HEK293 (cell line): ENCODE data around the gene SPEG.

ENCODE experiments used
- CTCF ChIA-PET: fragments of 350-600 bp; formaldehyde crosslinking; extraction: SDS; loops from one replicate; lab custom pipeline; 2021; ENCODE audit warnings: antibody characterized with exemption; lab: Yijun Ruan, JAX
- POLR2A ChIA-PET: fragments of 300-600 bp; formaldehyde crosslinking; extraction: SDS; loops from one replicate; lab custom pipeline; 2020; ENCODE audit warnings: antibody characterized with exemption, inconsistent platforms; lab: Yijun Ruan, JAX
- H3K27ac ChIP-seq: fragments of 200-500 bp; sonication (Bioruptor generic); 2 replicates; pipeline ENCODE4 v1.5.1; 2014; ENCODE audit warnings: low read depth, low read length, control low read depth, inconsistent platforms; ENCODE audit errors: extremely low read depth
- H3K36me3 ChIP-seq, 2 experiments: fragments of 200-500 bp in 1 of 2; sonication (Bioruptor generic) in 1 of 2; 1 replicate in 1 of 2; 2 replicates in 1 of 2; pipeline ENCODE4 v1.5.1; 2014 to 2017; ENCODE audit warnings: inconsistent platforms in 2 of 2, low read length in 2 of 2; ENCODE audit not compliant: control insufficient read depth in 2 of 2, insufficient read depth in 1 of 2
- H3K4me1 ChIP-seq: fragments of 200-500 bp; sonication (Bioruptor generic); 2 replicates; pipeline ENCODE4 v1.5.1; 2014; ENCODE audit warnings: mild to moderate bottlenecking, low read length, inconsistent platforms; ENCODE audit not compliant: control insufficient read depth, insufficient read depth
- H3K4me3 ChIP-seq: 2 replicates; pipeline ENCODE4 v1.5.1; 2011; ENCODE audit warnings: low read depth, mild to moderate bottlenecking, control low read depth, low read length, moderate library complexity
- H3K9me3 ChIP-seq: fragments of 200-500 bp; sonication (Bioruptor generic); 2 replicates; pipeline ENCODE4 v1.5.1; 2014; ENCODE audit warnings: low read depth, low read length, inconsistent platforms; ENCODE audit not compliant: control insufficient read depth, insufficient read depth
- CTCF ChIP-seq: fragments of 450-650 bp; formaldehyde crosslinking; IDR thresholded peaks from 2 replicates; pipeline ENCODE4 v1.5.1; 2016; ENCODE audit warnings: missing biosample characterization, missing genetic modification characterization
- FEZF1 ChIP-seq: fragments of 450-650 bp; formaldehyde crosslinking; IDR thresholded peaks from 2 replicates; pipeline ENCODE4 v1.5.1; 2016; ENCODE audit warnings: missing biosample characterization, missing genetic modification characterization
- HOXA7 ChIP-seq: sonication (generic); formaldehyde crosslinking; IDR thresholded peaks from 2 replicates; pipeline ENCODE4 v1.8.1; 2022; ENCODE audit warnings: missing genetic modification reagents, borderline replicate concordance
- IKZF3 ChIP-seq: fragments of 450-650 bp; IDR thresholded peaks from 2 replicates; pipeline ENCODE4 v1.5.0; 2018; ENCODE audit warnings: missing biosample characterization, mild to moderate bottlenecking, missing genetic modification characterization, moderate library complexity
- KLF8 ChIP-seq: fragments of 450-650 bp; formaldehyde crosslinking; IDR thresholded peaks from 2 replicates; pipeline ENCODE4 v1.5.1; 2016; ENCODE audit warnings: missing biosample characterization, missing genetic modification characterization
- SP2 ChIP-seq: fragments of 450-650 bp; formaldehyde crosslinking; IDR thresholded peaks from 2 replicates; pipeline ENCODE4 v1.5.1; 2016; ENCODE audit warnings: missing biosample characterization, missing genetic modification characterization
- ZBTB7A ChIP-seq: fragments of 450-650 bp; formaldehyde crosslinking; IDR thresholded peaks from 2 replicates; pipeline ENCODE4 v1.5.1; 2016; ENCODE audit warnings: low read depth, missing biosample characterization, missing genetic modification characterization
- ZFHX2 ChIP-seq: fragments of 450-650 bp; formaldehyde crosslinking; conservative IDR thresholded peaks from 2 replicates; pipeline ENCODE4 v1.5.1; 2016; ENCODE audit warnings: missing biosample characterization, missing genetic modification characterization
- ZFP41 ChIP-seq: fragments of 450-650 bp; formaldehyde crosslinking; IDR thresholded peaks from 2 replicates; pipeline ENCODE4 v1.5.1; 2016; ENCODE audit warnings: missing biosample characterization, missing genetic modification characterization, borderline replicate concordance
- ZNF19 ChIP-seq: fragments of 450-650 bp; formaldehyde crosslinking; IDR thresholded peaks from 2 replicates; pipeline ENCODE4; 2016; ENCODE audit warnings: missing biosample characterization, missing genetic modification characterization, low read depth
- ZNF223 ChIP-seq: fragments of 450-650 bp; formaldehyde crosslinking; IDR thresholded peaks from 2 replicates; pipeline ENCODE4 v1.5.1; 2016; ENCODE audit warnings: missing biosample characterization, missing genetic modification characterization
- ZNF23 ChIP-seq: fragments of 450-650 bp; formaldehyde crosslinking; IDR thresholded peaks from 2 replicates; pipeline ENCODE4 v1.5.1; 2016; ENCODE audit warnings: missing biosample characterization, missing genetic modification characterization, borderline replicate concordance
- ZNF292 ChIP-seq: fragments of 450-650 bp; formaldehyde crosslinking; IDR thresholded peaks from 2 replicates; pipeline ENCODE4 v1.5.1; 2016; ENCODE audit warnings: low read depth, missing biosample characterization, missing genetic modification characterization, borderline replicate concordance
- ZNF302 ChIP-seq: fragments of 450-650 bp; formaldehyde crosslinking; IDR thresholded peaks from 2 replicates; pipeline ENCODE4 v1.5.1; 2016; ENCODE audit warnings: missing biosample characterization, missing genetic modification characterization, low read depth
- ZNF324 ChIP-seq: fragments of 450-650 bp; formaldehyde crosslinking; IDR thresholded peaks from 2 replicates; pipeline ENCODE4 v1.5.1; 2016; ENCODE audit warnings: missing biosample characterization, missing genetic modification characterization
- ZNF37A ChIP-seq: fragments of 450-650 bp; IDR thresholded peaks from 2 replicates; pipeline ENCODE4 v1.5.1; 2018; ENCODE audit warnings: missing biosample characterization, missing genetic modification characterization
- ZNF624 ChIP-seq: fragments of 450-650 bp; formaldehyde crosslinking; IDR thresholded peaks from 2 replicates; pipeline ENCODE4 v1.5.1; 2017; ENCODE audit warnings: missing biosample characterization, missing genetic modification characterization
- ZNF629 ChIP-seq: fragments of 450-650 bp; formaldehyde crosslinking; IDR thresholded peaks from 2 replicates; pipeline ENCODE4 v1.5.1; 2017; ENCODE audit warnings: missing biosample characterization, missing genetic modification characterization
- ZNF768 ChIP-seq: fragments of 450-650 bp; formaldehyde crosslinking; IDR thresholded peaks from 2 replicates; pipeline ENCODE4 v1.5.1; 2018; ENCODE audit warnings: missing biosample characterization, mild to moderate bottlenecking, missing genetic modification characterization
- TF ChIP-seq, protein P1 (sequence below): fragments of 450-650 bp; formaldehyde crosslinking; IDR thresholded peaks from 2 replicates; pipeline ENCODE4 v1.5.1; 2016; ENCODE audit warnings: missing biosample characterization, missing genetic modification characterization
- TF ChIP-seq, protein P2 (sequence below): fragments of 450-650 bp; formaldehyde crosslinking; IDR thresholded peaks from 2 replicates; pipeline ENCODE4 v1.5.1; 2017; ENCODE audit warnings: missing biosample characterization, missing genetic modification characterization
- TF ChIP-seq, protein P3 (sequence below): fragments of 450-650 bp; formaldehyde crosslinking; IDR thresholded peaks from 2 replicates; pipeline ENCODE4 v1.5.1; 2017; ENCODE audit warnings: missing biosample characterization, missing genetic modification characterization

The SPEG gene

DNA sequence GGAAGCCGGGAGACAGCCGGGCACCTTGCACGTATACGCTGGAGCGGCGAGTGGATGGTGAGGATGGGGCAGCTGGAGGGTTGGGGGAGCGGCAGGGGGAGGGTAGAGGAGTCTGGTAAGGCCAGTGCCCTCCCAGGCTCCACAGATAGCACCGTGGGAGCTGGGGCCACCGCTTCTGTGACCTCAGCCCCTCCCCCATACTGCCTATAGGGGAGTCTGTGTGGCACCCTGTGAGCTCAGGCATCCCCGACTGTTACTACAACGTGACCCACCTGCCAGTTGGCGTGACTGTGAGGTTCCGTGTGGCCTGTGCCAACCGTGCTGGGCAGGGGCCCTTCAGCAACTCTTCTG lies 54.2 kb downstream of the SPEG start:
- CTCF ChIA-PET = interaction anchor here (0.6 to 0.8 kb wide), 2 partner anchors 13 to 58 kb away, joined by 3 to 4 read pairs; no protein-coding TSS in a partner anchor
- H3K4me1 ChIP-seq = no peaks in the 10 kb centered on the region
- no peak overlapping the region for H3K27ac ChIP-seq
- H3K9me3 ChIP-seq = no peaks in the 10 kb centered on the region
- no peaks in the 10 kb centered on the region for H3K36me3 ChIP-seq
- TF ChIP-seq, protein P1, sequence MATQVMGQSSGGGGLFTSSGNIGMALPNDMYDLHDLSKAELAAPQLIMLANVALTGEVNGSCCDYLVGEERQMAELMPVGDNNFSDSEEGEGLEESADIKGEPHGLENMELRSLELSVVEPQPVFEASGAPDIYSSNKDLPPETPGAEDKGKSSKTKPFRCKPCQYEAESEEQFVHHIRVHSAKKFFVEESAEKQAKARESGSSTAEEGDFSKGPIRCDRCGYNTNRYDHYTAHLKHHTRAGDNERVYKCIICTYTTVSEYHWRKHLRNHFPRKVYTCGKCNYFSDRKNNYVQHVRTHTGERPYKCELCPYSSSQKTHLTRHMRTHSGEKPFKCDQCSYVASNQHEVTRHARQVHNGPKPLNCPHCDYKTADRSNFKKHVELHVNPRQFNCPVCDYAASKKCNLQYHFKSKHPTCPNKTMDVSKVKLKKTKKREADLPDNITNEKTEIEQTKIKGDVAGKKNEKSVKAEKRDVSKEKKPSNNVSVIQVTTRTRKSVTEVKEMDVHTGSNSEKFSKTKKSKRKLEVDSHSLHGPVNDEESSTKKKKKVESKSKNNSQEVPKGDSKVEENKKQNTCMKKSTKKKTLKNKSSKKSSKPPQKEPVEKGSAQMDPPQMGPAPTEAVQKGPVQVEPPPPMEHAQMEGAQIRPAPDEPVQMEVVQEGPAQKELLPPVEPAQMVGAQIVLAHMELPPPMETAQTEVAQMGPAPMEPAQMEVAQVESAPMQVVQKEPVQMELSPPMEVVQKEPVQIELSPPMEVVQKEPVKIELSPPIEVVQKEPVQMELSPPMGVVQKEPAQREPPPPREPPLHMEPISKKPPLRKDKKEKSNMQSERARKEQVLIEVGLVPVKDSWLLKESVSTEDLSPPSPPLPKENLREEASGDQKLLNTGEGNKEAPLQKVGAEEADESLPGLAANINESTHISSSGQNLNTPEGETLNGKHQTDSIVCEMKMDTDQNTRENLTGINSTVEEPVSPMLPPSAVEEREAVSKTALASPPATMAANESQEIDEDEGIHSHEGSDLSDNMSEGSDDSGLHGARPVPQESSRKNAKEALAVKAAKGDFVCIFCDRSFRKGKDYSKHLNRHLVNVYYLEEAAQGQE (tag by site-specific recombination) = no peak
- TF ChIP-seq ZNF768 (tag by site-specific recombination) (no peak), FEZF1 (no peak), ZFP41 (tag by site-specific recombination) (no peak), ZNF223 (tag by site-specific recombination) (no peak), ZNF23 (tag by site-specific recombination) (no peak), IKZF3 (tag by site-specific recombination) (no peak), CTCF (tag by site-specific recombination) (no peak), ZNF324 (tag by site-specific recombination) (no peak), ZNF624 (no peak), ZNF37A (tag by site-specific recombination) (no peak), ZBTB7A (tag by site-specific recombination) (no peak), HOXA7 (CRISPR knock-in tag) (no peak), ZNF302 (tag by site-specific recombination) (no peak), KLF8 (tag by site-specific recombination) (no peak), SP2 (tag by site-specific recombination) (no peak)
- TF ChIP-seq, protein P2, sequence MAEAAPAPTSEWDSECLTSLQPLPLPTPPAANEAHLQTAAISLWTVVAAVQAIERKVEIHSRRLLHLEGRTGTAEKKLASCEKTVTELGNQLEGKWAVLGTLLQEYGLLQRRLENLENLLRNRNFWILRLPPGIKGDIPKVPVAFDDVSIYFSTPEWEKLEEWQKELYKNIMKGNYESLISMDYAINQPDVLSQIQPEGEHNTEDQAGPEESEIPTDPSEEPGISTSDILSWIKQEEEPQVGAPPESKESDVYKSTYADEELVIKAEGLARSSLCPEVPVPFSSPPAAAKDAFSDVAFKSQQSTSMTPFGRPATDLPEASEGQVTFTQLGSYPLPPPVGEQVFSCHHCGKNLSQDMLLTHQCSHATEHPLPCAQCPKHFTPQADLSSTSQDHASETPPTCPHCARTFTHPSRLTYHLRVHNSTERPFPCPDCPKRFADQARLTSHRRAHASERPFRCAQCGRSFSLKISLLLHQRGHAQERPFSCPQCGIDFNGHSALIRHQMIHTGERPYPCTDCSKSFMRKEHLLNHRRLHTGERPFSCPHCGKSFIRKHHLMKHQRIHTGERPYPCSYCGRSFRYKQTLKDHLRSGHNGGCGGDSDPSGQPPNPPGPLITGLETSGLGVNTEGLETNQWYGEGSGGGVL (tag by site-specific recombination) = no peak
- TF ChIP-seq, all 188 proteins: peak for 0
- POLR2A ChIA-PET = no interaction called here
- H3K4me3 ChIP-seq = no peak overlapping the region

DNA sequence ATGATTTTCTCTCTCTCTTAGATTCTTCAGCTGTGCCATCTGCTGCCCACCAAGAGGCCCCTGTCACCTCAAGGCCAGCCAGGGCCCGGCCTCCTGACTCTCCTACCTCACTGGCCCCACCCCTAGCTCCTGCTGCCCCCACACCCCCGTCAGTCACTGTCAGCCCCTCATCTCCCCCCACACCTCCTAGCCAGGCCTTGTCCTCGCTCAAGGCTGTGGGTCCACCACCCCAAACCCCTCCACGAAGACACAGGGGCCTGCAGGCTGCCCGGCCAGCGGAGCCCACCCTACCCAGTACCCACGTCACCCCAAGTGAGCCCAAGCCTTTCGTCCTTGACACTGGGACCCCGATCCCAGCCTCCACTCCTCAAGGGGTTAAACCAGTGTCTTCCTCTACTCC lies 54.7 kb downstream of the SPEG start:
- ChIA-PET POLR2A (no interaction called here), CTCF (interaction anchor here (0.6 to 1.2 kb wide), 3 partner anchors 26 to 1738 kb away, joined by 3 to 4 read pairs (median 4); no protein-coding TSS in a partner anchor)
- no peak overlapping the region for H3K27ac ChIP-seq
- no peaks in the 10 kb centered on the region for H3K36me3 ChIP-seq
- no peaks in the 10 kb centered on the region for H3K9me3 ChIP-seq
- no peak overlapping the region for H3K4me3 ChIP-seq
- H3K4me1 ChIP-seq = no peaks in the 10 kb centered on the region
- no peak for TF ChIP-seq ZFHX2
- TF ChIP-seq, protein P3, sequence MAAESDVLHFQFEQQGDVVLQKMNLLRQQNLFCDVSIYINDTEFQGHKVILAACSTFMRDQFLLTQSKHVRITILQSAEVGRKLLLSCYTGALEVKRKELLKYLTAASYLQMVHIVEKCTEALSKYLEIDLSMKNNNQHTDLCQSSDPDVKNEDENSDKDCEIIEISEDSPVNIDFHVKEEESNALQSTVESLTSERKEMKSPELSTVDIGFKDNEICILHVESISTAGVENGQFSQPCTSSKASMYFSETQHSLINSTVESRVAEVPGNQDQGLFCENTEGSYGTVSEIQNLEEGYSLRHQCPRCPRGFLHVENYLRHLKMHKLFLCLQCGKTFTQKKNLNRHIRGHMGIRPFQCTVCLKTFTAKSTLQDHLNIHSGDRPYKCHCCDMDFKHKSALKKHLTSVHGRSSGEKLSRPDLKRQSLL (tag by site-specific recombination) = no peak
- no peak for TF ChIP-seq ZNF292 (tag by site-specific recombination)
- no peak for TF ChIP-seq ZNF629
- no peak for TF ChIP-seq ZNF19 (tag by site-specific recombination)
- no peak for TF ChIP-seq IKZF3 (tag by site-specific recombination)
